Cardiac muscle cell (in vitro differentiated cells and primary cell): ENCODE measurements around the gene ARHGAP15. TPM values are rescaled to one million over a fixed set of nuclear protein-coding genes. Genes with fewer than 3 reads are reported as not detected.

ENCODE experiments used
- DNase-seq, 2 donors: peaks; one replicate each; pipeline versions ENCODE4 v3.0.0 to v3.0.0-alpha.2; 2010 to 2017; ENCODE audit warnings: low read depth in 1 of 2, low spot score in 1 of 2
- H3K27ac ChIP-seq: fragments of 200-600 bp; sonication (generic); 2 replicates; pipeline ENCODE4 v1.5.1; 2016
- H3K27me3 ChIP-seq: fragments of 200-600 bp; sonication (generic); 2 replicates; pipeline ENCODE4 v1.6.0; 2016; ENCODE audit warnings: control low read depth
- H3K36me3 ChIP-seq: fragments of 200-600 bp; sonication (generic); 2 replicates; pipeline ENCODE4 v1.5.1; 2016; ENCODE audit warnings: control low read depth
- H3K4me1 ChIP-seq: fragments of 200-600 bp; sonication (generic); 2 replicates; pipeline ENCODE4 v1.8.1; 2017; ENCODE audit warnings: low read depth, mild to moderate bottlenecking, mixed run types
- H3K4me3 ChIP-seq: fragments of 200-600 bp; sonication (generic); 2 replicates; pipeline ENCODE4 v1.5.1; 2016; ENCODE audit warnings: mild to moderate bottlenecking
- H3K9me3 ChIP-seq: fragments of 200-600 bp; sonication (generic); 2 replicates; pipeline ENCODE4 v1.5.1; 2017; ENCODE audit warnings: low read depth, mild to moderate bottlenecking, control low read depth
- polyA plus RNA-seq: library from polyadenylated mRNA; unstranded; fragments of >200 nt; fragmentation: Nextera tagmentation; extraction: Ambion mirVana; gene quantifications from 2 replicates; pipeline ENCODE4 v1.2.1, GENCODE V29; 2016
- total RNA-seq: library from RNA; depleted of rRNA; stranded (reverse); fragments of >200 nt; gene quantifications from 2 replicates; pipeline ENCODE4 v1.2.3, GENCODE V29; 2016
- TF ChIP-seq, protein P1 (sequence below): IDR thresholded peaks from 2 replicates; pipeline ENCODE4 v1.5.1; 2012; ENCODE audit warnings: low read depth, mild to moderate bottlenecking, low read length

The ARHGAP15 gene
- total and polyA plus RNA-seq, 2 experiments from 2014 or later, result not detected

DNA sequence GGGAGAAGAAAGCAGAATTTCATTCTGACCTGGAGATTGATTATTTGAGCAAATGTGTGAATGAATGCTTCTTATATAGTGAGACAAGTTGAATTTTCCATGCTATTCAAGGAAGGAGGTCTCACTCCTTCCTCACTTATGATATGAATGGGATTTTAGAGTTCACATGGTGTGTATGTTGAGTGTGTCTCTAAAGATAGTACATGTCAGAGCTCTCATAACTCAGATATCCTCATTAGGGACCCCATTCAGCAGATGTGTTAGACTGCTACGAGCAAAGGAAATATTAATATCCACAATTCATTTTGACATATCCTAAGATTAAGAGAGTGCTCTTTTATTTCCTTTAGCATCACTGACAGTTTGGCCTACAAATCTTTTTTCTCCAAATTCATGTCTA, 368.5 kb downstream of the ARHGAP15 start:
- H3K9me3 ChIP-seq, result no peaks in the 10 kb centered on the region
- H3K4me1 ChIP-seq, result no peaks in the 10 kb centered on the region
- H3K4me3 ChIP-seq, result no peak overlapping the region
- TF ChIP-seq, protein P1, sequence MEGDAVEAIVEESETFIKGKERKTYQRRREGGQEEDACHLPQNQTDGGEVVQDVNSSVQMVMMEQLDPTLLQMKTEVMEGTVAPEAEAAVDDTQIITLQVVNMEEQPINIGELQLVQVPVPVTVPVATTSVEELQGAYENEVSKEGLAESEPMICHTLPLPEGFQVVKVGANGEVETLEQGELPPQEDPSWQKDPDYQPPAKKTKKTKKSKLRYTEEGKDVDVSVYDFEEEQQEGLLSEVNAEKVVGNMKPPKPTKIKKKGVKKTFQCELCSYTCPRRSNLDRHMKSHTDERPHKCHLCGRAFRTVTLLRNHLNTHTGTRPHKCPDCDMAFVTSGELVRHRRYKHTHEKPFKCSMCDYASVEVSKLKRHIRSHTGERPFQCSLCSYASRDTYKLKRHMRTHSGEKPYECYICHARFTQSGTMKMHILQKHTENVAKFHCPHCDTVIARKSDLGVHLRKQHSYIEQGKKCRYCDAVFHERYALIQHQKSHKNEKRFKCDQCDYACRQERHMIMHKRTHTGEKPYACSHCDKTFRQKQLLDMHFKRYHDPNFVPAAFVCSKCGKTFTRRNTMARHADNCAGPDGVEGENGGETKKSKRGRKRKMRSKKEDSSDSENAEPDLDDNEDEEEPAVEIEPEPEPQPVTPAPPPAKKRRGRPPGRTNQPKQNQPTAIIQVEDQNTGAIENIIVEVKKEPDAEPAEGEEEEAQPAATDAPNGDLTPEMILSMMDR, result no peak
- no peaks in the 10 kb centered on the region for H3K27me3 ChIP-seq
- no peaks in the 10 kb centered on the region for H3K36me3 ChIP-seq
- H3K27ac ChIP-seq, result no peak overlapping the region
- no peak for DNase-seq

DNA sequence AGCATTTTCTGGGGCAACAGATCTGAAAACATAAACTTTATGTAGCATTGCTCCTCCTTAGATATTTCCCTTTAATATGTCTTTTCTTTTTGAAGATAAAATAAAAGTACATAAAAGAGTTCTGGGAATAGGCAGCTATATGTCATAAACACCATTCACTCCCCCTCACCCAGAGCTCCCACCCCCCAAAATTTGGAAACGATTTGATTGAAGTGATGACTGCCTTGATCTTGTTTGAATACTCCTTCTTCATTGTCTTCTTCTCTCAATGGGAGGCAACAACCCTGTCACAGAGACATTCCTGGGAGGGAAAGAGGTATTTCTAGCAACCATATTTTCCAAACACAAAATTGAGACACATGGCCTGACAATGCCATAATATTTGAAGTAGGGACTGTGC, 369.3 kb downstream of the ARHGAP15 start:
- H3K4me3 ChIP-seq, result no peak overlapping the region
- no peak overlapping the region for H3K27ac ChIP-seq
- no peaks in the 10 kb centered on the region for H3K27me3 ChIP-seq
- no peak for DNase-seq
- H3K4me1 ChIP-seq, result no peaks in the 10 kb centered on the region
- H3K9me3 ChIP-seq, result no peaks in the 10 kb centered on the region
- TF ChIP-seq, protein P1, result no peak
- no peaks in the 10 kb centered on the region for H3K36me3 ChIP-seq

DNA sequence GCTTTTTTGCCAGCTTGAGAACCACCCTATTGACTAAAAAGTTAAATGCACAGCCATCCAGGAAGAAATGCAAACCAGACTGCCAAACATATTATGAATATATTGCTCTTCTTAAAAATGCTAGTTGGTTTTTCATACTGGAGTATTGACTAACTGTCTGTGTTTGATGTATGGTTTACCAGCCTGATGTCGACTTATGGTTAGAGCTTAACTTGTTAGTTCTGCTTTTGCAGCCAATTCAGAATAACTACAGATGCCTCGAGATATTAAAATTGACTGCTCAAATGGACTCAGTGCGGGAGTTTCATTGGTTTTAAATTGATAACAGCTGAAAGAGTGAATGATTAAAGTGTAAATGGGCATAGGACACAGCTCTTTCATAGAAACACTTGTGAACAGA, 369.8 kb downstream of the ARHGAP15 start:
- no peaks in the 10 kb centered on the region for H3K4me1 ChIP-seq
- DNase-seq, result no peak
- H3K27ac ChIP-seq, result no peak overlapping the region
- no peaks in the 10 kb centered on the region for H3K36me3 ChIP-seq
- no peak overlapping the region for H3K4me3 ChIP-seq
- H3K27me3 ChIP-seq, result no peaks in the 10 kb centered on the region
- H3K9me3 ChIP-seq, result no peaks in the 10 kb centered on the region
- TF ChIP-seq, protein P1, result no peak

- no peaks in the 10 kb centered on the region for H3K9me3 ChIP-seq
- no peak overlapping the region for H3K4me3 ChIP-seq
- DNase-seq, result no peak
- TF ChIP-seq, protein P1, result no peak
- H3K27me3 ChIP-seq, result no peaks in the 10 kb centered on the region
- no peak overlapping the region for H3K27ac ChIP-seq
- H3K36me3 ChIP-seq, result no peaks in the 10 kb centered on the region
- H3K4me1 ChIP-seq, result peaks cover 8% of the 10 kb centered on the region
These were observed 372.0 kb downstream of the ARHGAP15 start for GRCh38 chr2:143501106-143501676.

- peak in 1 of 2 donors; percentile 42 for DNase-seq
- Histone ChIP-seq H3K27me3 (no peaks in the 10 kb centered on the region), H3K4me3 (no peak overlapping the region), H3K4me1 (peaks cover 10% of the 10 kb centered on the region), H3K27ac (no peak overlapping the region), H3K9me3 (no peaks in the 10 kb centered on the region), H3K36me3 (no peaks in the 10 kb centered on the region)
- TF ChIP-seq, protein P1, result no peak
These were observed 374.1 kb downstream of the ARHGAP15 start for GRCh38 chr2:143503280-143503679.

- Histone ChIP-seq H3K27me3 (no peaks in the 10 kb centered on the region), H3K4me3 (no peak overlapping the region), H3K9me3 (no peaks in the 10 kb centered on the region), H3K36me3 (no peaks in the 10 kb centered on the region), H3K27ac (no peak overlapping the region), H3K4me1 (peaks cover 10% of the 10 kb centered on the region)
- no peak for DNase-seq
- TF ChIP-seq, protein P1, result no peak
These were observed 375.2 kb downstream of the ARHGAP15 start for GRCh38 chr2:143504397-143504796.
